ENCODE results near the gene MANF.

MANF gene

DNA sequence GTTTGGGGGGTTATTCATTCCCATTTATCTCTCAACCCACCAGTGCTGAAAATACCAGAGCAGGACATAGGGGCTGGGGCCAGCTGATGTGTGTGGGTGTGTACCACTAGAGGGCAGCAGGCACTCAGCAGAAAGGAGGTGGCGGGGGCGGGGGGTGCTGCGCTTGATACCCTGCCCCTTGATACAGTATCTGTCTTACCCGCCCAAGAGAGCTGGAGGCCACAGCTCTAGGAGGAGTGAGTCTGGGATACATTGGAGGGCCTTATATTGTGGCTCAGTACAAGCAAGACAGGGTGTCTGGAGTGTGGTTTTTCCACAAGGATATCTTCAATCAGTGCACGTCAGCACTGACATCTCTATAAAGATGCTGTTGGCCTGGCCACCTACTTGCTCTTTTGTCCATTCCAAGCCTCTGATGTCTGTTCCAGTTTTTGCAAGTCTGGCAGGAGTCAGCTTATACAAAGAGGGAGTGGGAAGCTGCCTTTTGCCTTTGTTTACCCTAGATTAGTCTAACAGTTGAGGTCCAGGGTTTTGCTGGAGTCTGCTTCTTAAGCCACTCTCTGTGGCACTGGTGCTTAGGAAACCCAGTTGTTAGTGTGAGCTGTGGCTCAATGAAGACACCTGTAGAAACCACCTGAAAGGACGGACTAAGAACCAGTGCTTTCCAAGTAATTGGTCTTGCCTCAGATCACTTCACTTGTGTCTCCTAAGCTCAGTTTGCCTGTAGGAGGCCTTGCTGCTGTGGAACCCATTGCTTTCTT lies 4.5 kb downstream of the MANF start:
- in situ Hi-C loops (cut with MboI; ENCODE audit: low sequenced_read_pairs), result no loop called here

DNA sequence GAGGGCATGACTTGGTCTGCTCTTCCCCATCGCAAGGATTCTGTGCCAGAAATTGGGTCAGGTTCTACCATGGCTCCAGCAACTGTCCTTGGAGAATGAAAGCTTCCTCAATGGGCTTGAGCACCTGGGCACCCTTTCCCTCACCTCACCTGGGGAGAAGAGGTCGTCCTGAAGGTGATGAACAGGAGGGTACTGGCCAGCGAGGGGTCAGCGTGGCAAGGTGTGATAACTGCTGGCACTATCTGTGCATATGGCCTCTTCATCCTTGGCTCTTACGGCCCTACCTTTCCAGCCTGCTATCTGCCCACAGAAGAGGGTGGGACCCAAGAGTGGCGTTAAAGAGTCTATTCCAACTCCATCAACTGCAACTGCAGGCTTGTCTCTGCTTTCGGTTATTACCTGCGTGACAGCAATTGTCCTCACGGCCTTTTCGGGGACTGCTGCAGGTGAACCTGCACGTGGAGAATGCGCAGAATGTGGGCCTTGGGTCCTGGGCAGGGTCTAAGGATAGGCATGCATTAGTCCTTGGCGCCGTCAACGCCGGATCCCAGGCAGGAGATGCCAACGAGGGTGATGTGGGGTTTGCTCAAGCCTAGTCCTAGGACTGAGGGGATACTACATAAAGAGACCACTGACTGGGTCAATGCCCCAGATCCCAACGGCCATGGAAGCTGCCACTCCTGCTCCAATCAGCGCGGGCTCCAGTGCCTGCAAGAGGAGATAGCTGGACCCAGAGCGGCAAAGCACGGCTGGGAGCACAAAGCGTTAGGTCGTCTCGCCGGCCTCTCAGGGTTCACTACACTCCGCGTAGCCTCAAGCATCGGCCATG lies 5.4 kb downstream of the MANF start:
- in situ Hi-C loops (cut with MboI; ENCODE audit: low sequenced_read_pairs), result no loop called here

DNA sequence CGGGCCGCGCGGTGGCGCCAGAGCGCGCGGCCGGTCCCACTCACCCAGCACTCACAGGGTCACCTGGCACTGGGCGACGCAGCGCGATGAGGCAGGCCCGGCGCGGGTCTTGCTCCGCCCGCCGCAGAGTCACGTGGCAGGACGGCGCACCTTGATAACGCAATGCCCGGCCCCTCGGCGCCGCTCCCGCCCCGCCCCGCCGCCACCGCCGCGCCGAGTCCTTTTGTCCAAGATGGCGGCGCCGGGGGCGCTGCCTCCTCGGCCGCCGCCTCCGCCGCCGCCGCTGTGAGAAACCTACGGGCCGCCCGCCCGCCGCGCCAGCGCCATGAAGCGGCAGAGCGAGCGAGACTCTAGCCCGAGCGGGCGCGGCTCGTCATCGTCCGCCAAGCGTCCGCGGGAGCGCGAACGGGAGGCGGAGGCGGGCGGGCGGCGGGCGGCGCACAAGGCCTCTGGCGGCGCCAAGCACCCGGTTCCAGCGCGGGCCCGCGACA lies 6.0 kb downstream of the MANF start, which contains the start of gene RBM15B:
RBM15B (plus strand) TSS at position 211 of the 491 bp plus-strand sequence; CDS start at position 326, 115 bp downstream.
- in situ Hi-C loops (cut with MboI; ENCODE audit: low sequenced_read_pairs), result no loop called here

DNA sequence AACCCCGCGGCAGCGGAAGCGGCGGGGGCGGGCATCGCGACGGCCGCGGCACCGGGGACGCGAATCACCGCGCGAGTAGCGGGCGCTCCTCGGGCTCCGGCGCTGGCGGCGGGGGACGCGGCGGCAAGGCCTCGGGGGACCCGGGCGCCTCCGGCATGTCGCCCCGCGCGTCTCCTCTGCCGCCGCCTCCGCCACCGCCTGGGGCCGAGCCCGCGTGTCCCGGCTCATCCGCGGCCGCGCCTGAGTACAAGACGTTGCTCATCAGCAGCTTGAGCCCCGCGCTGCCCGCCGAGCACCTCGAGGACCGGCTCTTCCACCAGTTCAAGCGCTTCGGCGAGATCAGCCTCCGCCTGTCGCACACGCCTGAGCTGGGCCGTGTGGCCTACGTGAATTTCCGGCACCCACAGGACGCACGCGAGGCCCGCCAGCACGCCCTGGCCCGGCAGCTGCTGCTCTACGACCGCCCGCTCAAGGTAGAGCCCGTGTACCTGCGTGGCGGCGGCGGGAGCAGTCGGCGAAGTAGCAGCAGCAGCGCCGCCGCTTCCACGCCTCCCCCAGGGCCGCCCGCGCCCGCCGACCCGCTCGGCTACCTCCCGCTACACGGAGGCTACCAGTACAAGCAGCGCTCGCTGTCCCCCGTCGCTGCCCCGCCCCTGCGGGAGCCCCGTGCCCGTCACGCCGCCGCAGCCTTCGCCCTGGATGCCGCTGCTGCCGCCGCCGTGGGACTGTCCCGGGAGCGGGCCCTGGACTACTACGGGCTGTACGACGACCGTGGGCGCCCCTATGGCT lies 6.7 kb downstream of the MANF start:
- in situ Hi-C loops (cut with MboI; ENCODE audit: low sequenced_read_pairs), result no loop called here

DNA sequence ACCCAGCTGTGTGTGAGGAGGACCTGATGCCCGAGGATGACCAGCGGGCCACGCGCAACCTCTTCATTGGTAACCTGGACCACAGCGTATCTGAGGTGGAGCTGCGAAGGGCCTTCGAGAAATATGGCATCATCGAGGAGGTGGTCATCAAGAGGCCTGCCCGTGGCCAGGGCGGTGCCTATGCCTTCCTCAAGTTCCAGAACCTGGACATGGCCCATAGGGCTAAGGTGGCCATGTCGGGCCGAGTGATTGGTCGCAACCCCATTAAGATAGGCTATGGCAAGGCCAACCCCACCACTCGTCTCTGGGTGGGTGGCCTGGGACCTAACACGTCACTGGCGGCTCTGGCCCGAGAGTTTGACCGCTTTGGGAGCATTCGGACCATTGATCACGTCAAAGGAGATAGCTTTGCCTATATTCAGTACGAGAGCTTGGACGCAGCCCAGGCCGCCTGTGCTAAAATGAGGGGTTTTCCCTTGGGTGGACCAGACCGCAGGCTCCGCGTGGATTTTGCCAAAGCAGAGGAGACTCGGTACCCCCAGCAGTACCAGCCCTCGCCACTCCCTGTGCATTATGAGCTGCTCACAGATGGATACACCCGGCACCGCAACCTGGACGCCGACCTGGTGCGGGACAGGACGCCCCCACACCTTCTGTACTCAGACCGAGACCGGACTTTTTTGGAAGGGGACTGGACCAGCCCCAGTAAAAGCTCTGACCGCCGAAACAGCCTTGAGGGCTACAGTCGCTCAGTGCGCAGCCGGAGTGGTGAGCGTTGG lies 7.5 kb downstream of the MANF start:
- in situ Hi-C loops (cut with MboI; ENCODE audit: low sequenced_read_pairs), result no loop called here

DNA sequence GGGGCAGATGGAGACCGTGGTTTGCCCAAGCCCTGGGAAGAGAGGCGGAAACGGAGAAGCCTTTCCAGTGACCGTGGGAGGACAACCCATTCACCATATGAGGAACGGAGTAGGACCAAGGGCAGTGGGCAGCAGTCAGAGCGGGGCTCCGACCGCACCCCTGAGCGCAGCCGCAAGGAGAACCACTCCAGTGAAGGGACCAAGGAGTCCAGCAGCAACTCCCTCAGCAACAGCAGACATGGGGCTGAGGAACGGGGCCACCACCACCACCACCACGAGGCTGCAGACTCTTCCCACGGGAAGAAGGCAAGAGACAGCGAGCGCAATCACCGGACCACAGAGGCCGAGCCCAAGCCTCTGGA lies 8.0 kb downstream of the MANF start:
- in situ Hi-C loops (cut with MboI; ENCODE audit: low sequenced_read_pairs), result no loop called here

DNA sequence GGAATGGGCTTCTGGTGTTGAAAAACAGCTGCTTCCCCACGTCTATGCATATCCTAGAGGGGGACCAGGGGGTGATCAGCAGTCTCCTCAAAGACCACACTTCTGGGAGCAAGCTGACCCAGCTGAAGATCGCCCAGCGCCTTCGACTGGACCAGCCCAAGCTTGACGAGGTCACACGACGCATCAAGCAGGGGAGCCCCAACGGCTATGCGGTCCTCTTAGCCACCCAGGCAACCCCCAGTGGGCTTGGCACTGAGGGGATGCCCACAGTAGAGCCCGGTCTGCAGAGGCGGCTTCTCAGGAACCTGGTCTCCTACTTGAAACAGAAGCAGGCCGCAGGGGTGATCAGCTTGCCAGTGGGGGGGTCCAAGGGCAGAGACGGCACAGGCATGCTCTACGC lies 8.5 kb downstream of the MANF start:
- in situ Hi-C loops (cut with MboI; ENCODE audit: low sequenced_read_pairs), result no loop called here

DNA sequence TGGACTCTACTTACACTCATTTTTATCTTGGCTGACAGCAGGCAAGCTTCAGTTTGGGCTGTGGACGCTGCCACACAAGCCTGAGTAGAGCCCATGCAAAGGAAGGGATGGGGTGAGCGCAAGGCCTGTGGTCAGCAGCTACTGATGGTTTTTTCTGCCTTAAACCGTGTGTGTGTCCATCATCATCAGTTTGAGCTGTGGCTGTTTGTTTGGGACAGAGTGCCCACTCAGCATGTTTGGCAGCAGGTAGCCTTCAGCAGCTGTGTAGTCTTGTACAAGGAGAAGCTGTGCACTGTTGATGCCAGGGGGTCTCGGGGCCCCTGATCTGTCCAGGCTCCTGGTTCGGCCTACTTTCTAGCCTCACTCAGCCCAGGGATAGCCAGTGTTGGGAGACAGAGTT lies 9.4 kb downstream of the MANF start:
- in situ Hi-C loops (cut with MboI; ENCODE audit: low sequenced_read_pairs), result no loop called here

DNA sequence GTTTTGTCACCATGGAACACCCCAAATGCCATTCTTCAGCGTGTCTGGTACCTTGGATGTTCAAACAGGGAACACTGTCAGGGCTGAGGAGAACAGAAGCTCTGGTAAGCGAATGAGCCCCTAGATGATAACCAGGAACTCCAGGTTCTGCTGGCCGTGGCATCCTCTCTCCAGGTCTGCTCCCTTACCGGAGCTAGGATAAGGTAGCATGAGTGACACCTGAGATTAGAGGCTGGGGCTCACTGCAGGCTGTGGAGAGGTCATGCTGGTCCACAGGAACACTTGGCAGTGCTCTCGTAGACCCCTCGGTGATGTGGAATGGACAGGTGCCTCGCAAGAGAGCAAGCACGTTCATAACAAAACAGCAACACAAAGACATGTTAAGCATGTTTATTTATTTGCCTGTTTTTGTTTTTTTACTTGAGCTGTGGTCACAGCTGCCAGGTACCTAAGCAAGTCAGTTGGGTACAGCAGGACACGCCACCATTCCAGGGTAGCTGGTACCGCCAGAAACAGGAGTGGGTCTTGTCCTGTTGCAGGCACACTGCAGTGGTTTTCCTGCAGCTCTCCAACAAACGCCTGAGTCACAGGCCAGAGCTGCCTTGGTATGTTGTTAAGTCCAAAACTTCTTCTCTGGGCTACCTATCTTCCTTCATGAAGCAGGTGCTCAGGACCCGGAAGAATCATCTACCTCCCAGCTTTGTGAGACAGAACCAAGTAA lies 10.6 kb downstream of the MANF start:
- in situ Hi-C loops (cut with MboI; ENCODE audit: low sequenced_read_pairs), result no loop called here

DNA sequence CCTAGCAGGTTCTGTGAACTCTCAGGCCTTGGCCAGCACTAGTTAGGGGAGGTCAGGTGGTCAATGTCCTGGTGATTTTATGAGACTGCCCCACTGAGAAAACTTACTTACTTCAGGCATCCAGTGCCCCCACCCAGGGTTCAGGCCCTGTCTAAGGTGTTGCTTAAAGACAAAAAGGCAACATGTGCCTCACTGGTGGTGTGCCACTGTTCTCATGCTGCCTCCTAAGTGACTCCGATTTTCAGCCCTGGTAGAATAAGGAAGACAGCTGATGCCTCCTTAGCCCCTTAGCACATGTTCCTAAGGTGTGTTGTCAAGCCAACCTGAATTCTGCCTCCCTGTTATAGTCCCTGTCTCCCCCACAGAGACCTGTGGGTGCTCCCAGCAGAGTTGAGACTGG lies 11.3 kb downstream of the MANF start:
- in situ Hi-C loops (cut with MboI; ENCODE audit: low sequenced_read_pairs), result no loop called here

DNA sequence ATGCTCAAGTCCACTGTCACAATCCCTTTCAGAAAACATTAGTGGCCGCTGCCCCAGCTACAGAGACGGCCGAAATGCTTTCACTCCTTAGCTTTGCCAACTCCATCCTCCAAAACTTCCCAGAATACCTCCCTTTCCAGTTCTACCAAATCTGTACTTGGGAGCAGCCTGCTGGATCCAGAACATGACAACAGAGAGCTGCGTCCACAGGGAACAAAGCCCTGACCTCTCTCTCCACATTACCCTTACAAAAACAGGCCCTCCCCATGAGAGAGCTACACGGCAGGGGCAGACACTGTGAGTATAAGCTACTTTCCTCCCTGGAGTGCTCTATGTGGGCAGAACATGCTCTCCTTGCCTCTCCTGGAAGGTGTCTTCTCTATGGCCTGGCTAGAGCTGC lies 12.3 kb downstream of the MANF start:
- in situ Hi-C loops (cut with MboI; ENCODE audit: low sequenced_read_pairs), result no loop called here

DNA sequence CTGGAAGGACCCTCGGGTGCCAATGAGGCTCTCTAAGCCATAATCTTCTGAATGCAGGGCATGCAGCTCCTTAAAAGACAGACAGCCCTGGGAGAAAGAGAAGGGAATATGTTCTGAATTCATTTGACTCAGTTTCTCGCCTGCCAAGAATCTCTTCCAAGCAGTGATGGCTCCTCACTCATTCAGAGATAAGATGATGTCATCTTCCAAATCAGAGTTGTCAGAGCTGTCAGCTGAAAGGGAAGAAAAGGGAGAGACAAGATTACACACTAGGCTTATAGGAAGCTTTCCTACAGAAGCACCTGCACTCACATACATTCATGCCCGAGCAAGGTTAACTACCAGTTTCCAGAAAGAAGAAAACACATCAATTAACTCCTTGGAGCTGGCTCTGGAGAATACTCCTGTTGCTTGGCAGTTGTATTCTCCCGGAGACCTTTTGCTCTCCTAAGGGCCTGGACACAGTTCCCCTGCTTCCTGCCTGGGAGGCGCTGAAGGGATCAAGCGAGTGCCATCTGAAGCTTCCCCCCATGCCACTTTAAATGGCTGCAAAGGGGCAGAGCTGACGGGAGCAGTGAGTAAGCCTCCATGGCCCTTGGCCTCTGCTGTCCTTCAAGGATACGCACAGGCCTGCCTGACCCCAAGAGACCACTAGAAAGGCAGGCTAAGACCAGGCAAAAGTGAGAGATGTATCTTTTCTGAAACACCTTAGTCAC lies 13.7 kb downstream of the MANF start:
- in situ Hi-C loops (cut with MboI; ENCODE audit: low sequenced_read_pairs), result no loop called here

DNA sequence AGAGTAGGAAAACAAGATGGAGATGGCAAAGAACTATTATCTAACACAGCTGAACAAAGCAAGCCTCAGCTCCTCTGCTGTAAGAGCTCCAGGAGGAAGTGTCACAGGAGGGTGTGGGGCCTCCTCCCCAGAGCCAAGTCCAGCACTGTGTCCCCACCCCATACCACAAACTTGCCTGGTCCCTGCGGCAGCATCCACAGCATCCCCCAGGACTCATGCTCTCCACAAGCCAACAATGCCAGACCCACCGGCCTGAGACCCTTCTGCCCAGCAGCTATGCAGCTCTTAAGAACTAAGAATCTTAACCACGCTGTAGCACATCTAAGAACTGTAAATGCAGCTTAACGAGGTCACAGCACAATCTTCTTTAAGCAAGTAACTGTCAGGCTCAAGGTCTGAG lies 15.1 kb downstream of the MANF start:
- in situ Hi-C loops (cut with MboI; ENCODE audit: low sequenced_read_pairs), result no loop called here

DNA sequence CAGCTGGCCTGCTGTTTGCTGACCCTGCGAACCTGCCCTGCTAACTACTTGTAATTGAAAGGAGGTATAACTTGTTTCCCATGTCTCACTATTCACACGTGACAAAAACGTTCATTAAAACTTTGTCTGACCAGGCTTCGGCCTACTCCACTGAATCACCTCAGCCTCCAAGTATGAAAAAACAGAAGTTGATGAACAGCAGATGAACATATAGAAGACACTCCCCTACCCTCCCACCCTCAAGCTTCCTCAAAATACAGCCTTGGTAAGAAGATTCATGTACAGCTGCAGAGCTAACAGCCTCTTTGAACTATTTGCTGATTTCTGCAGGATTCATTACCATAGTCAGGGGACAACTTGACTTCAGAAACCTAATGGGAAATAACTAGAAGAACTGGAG lies 16.6 kb downstream of the MANF start:
- in situ Hi-C loops (cut with MboI; ENCODE audit: low sequenced_read_pairs), result no loop called here

DNA sequence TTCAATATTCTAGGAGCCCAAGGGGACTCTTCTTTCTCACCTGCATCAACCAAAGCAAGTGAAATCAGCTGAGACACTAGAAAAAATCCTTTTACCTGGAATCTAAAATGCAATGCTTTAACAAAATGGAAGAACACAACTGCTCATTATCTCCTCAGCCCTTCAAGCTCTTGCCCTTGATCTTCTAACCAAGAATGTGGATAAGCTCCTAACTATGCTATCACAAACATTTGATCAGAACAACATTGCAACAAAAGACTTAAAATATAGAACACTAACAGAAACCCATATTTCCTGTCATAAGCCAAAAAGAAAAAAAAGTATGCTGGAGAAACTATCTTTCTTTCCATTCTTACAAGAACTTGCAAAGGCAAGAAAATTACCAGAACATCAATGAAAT lies 18.6 kb downstream of the MANF start:
- in situ Hi-C loops (cut with MboI; ENCODE audit: low sequenced_read_pairs), result no loop called here

DNA sequence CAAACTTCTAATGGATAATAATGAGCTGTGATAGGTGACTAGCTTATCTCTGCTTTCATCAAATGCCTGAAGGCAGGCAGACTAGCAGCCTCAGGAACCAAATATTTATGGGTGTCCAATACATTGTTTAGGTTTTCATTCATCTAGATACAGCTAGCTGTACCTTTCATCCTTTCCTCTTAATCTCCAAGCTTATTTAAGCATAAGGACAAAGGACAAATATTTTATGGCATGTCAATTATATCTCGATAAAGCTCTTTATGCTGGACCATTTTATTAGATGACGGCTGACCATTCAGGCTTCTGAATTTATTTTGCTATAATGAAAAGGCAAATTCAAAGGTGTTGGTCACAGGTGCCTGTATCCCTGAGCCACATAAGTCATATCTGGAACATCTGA lies 22.9 kb downstream of the MANF start:
- in situ Hi-C loops (cut with MboI; ENCODE audit: low sequenced_read_pairs), result no loop called here

DNA sequence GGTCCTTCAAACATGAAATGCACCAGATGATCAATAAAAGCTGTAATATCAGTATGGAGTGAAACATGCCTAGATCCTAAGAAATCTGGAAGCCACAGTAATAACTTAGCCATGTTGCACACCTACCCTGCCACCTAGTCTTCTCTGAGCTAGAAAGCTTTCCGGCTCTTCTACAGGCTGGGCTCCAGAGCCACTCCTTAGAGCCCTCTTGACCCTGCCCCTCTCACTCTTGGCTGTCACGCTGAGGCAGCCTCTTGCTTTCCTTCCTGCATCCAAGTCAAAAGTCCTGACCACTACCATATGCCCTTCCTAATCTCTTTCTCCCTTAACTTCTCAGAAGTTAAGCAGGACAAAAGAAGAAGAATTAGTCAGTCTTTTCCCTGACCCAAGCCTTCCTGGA lies 23.7 kb downstream of the MANF start:
- in situ Hi-C loops (cut with MboI; ENCODE audit: low sequenced_read_pairs), result no loop called here

DNA sequence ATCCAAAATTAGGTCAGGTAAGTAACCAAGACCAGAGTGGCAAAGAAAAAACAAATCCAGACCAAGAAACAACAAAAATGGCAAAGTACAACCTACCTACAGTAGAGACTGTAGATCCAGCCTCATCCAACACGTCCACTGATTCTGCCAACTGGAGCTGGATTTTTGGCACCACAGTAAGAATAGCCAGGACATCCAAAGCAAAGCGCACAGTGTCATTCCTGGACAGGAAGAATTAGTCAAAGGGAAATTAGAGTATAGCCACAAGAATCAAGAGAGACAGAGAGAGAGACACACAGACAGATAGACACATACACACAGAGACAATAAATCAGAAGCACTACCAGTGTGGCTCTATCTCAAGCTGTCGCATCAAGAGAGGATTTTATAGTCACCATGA lies 37.1 kb downstream of the MANF start:
- in situ Hi-C loops (cut with MboI; ENCODE audit: low sequenced_read_pairs), result no loop called here

DNA sequence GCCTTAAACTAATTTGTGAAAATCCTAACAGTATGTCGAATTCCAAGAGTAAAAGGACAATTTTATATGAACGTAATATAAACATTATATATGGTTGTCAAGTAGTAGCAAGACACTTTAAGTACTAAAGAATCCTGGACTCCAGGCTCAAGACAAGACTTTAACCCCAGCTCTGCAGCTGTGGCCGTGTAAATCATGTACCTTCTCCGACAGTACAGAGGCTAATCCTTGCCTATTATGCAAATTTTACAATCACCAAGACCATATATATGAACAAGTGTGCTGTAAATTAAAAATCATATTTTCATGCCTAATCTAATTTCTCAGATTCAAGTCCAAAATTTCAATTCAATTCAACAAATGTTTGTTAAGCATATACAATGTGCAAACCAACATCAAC lies 41.8 kb downstream of the MANF start:
- in situ Hi-C loops (cut with MboI; ENCODE audit: low sequenced_read_pairs), result no loop called here
